K562 (cell line): ENCODE data around the gene SLMAP. TPM values are rescaled to one million over a fixed set of nuclear protein-coding genes. Genes with fewer than 3 reads are reported as not detected.

ENCODE experiments used
- ATAC-seq: fragments of 200-7000 bp; cut with Tn5 transposase; 3 replicates; pipeline ENCODE4 v1.9.1; 2020; ENCODE audit warnings: moderate library complexity
- BruUV-seq: library from RNA; stranded (reverse); fragments of 400-500 nt; replicated peaks from 2 replicates; lab custom pipeline; 2021; lab: Mats Ljungman, UMichigan
- CTCF ChIA-PET: fragments of 300-600 bp; formaldehyde crosslinking; extraction: SDS; loops from one replicate; lab custom pipeline; 2021; ENCODE audit warnings: low intra/inter-chr PET ratio; lab: Yijun Ruan, JAX
- POLR2A ChIA-PET: fragments of 300-600, 350-650 bp; sonication (Branson Sonifier 250); formaldehyde crosslinking; extraction: SDS; loops from one replicate; lab custom pipeline; 2021; ENCODE audit warnings: antibody characterized with exemption, inconsistent platforms; lab: Yijun Ruan, JAX
- DNase-seq, 4 experiments: peaks; one replicate each; pipeline versions ENCODE4 v3.0.0 to v3.0.0-alpha.2; 2011 to 2018; ENCODE audit warnings: low spot score in 3 of 4, mixed read lengths in 3 of 4; ENCODE audit errors: extremely low read depth in 1 of 4
- FAIRE-seq: peaks from 2 replicates; lab custom pipeline; 2011; peaks lifted over from hg19 to GRCh38; lab: Jason Lieb, UNC
- H2AFZ ChIP-seq: 2 replicates; pipeline ENCODE4 v1.6.0; 2011; ENCODE audit warnings: low read depth, low read length, control low read depth, inconsistent platforms
- H3K27ac ChIP-seq: fragments of 200-600 bp; 3 replicates; pipeline ENCODE4 v1.8.0; 2011; ENCODE audit warnings: low read depth, mild to moderate bottlenecking, control low read depth, inconsistent platforms, low read length, moderate library complexity, mixed read lengths; ENCODE audit errors: extremely low read depth
- H3K27me3 ChIP-seq, 2 experiments: fragments of 300-600 bp in 1 of 2; 2 replicates in 1 of 2; 3 replicates in 1 of 2; pipeline versions ENCODE4 v1.6.0 to v1.8.0; 2011; ENCODE audit warnings: inconsistent platforms in 2 of 2, low read length in 2 of 2, mild to moderate bottlenecking in 1 of 2, mixed read lengths in 1 of 2, moderate library complexity in 1 of 2; ENCODE audit not compliant: control insufficient read depth in 2 of 2, insufficient read depth in 2 of 2
- H3K36me3 ChIP-seq: fragments of 300-600 bp; 3 replicates; pipeline ENCODE4 v1.8.0; 2011; ENCODE audit warnings: mild to moderate bottlenecking, low read length, inconsistent platforms; ENCODE audit not compliant: control insufficient read depth, insufficient read depth
- H3K4me1 ChIP-seq, 2 experiments: fragments of 200-600 bp in 1 of 2; replicated peaks in 1 of 2; 2 replicates in 1 of 2; 3 replicates in 1 of 2; pipeline versions ENCODE4 v1.5.1 to v1.8.0; 2011; ENCODE audit warnings: inconsistent platforms in 2 of 2, low read length in 2 of 2, mild to moderate bottlenecking in 1 of 2, mixed read lengths in 1 of 2, moderate library complexity in 1 of 2; ENCODE audit not compliant: control insufficient read depth in 2 of 2, insufficient read depth in 2 of 2
- H3K4me2 ChIP-seq: 2 replicates; pipeline ENCODE4 v1.6.1; 2011; ENCODE audit warnings: low read length, control low read depth, inconsistent platforms, mixed read lengths; ENCODE audit not compliant: insufficient read depth
- H3K4me3 ChIP-seq: fragments of 200-600 bp; sonication (generic), shearing (Covaris generic); 2 replicates; pipeline ENCODE4 v1.5.1; 2016; ENCODE audit warnings: control low read depth, inconsistent platforms
- H3K79me2 ChIP-seq: fragments of 200-600 bp; 3 replicates; pipeline ENCODE4 v1.8.0; 2011; ENCODE audit warnings: low read length, inconsistent platforms; ENCODE audit not compliant: control insufficient read depth, insufficient read depth
- H3K9ac ChIP-seq, 2 experiments: 2 replicates each; pipeline versions ENCODE4 v1.6.0 to v1.6.1; 2011; ENCODE audit warnings: low read depth in 2 of 2, low read length in 2 of 2, control low read depth in 1 of 2, inconsistent platforms in 1 of 2, mild to moderate bottlenecking in 1 of 2, mixed read lengths in 1 of 2; ENCODE audit not compliant: insufficient read depth in 1 of 2
- H3K9me1 ChIP-seq: one replicate; pipeline ENCODE4 v1.6.0; 2011; ENCODE audit warnings: inconsistent platforms, mild to moderate bottlenecking, low read length, moderate library complexity; ENCODE audit not compliant: control insufficient read depth, insufficient read depth
- H3K9me3 ChIP-seq: replicated peaks from 2 replicates; pipeline ENCODE4 v1.5.1; 2011; ENCODE audit warnings: low read depth, low read length, inconsistent platforms; ENCODE audit not compliant: control insufficient read depth, insufficient read depth
- H4K20me1 ChIP-seq: replicated peaks from 2 replicates; pipeline ENCODE4 v1.6.1; 2011; ENCODE audit warnings: low read length, inconsistent platforms, mixed read lengths; ENCODE audit not compliant: control insufficient read depth, insufficient read depth
- HNRNPL ChIP-seq: fragments of 200-400 bp; formaldehyde crosslinking; IDR thresholded peaks from 2 replicates; pipeline ENCODE4 v1.6.1; 2017; ENCODE audit warnings: low read depth, mild to moderate bottlenecking, low read length
- NFE2 ChIP-seq: IDR thresholded peaks from 2 replicates; pipeline ENCODE4 v1.6.1; 2014; ENCODE audit warnings: antibody characterized with exemption, low read depth
- PRDM10 ChIP-seq: fragments of 450-650 bp; IDR thresholded peaks from 2 replicates; pipeline ENCODE4 v1.6.1; 2018; ENCODE audit not compliant: partially characterized antibody
- RBM25 ChIP-seq: fragments of 200-400 bp; formaldehyde crosslinking; IDR thresholded peaks from 2 replicates; pipeline ENCODE4 v1.6.1; 2018; ENCODE audit warnings: low read length, low read depth, moderate library complexity; ENCODE audit not compliant: severe bottlenecking
- SMARCB1 ChIP-seq: IDR thresholded peaks from 2 replicates; pipeline ENCODE4 v1.6.1; 2011; ENCODE audit warnings: improper control_type of control experiment, low read depth; ENCODE audit not compliant: insufficient read length
- WGBS: fragments of 100-300 bp; shearing (Covaris generic); methylation state at CpG from one replicate; pipeline ENCODE4 v1.1.6; 2016; ENCODE audit warnings: low coverage, mixed read lengths; ENCODE audit not compliant: insufficient coverage; ENCODE audit errors: missing lambda C conversion rate; 5-methylcytosine and 5-hydroxymethylcytosine counted together
- in situ Hi-C: fragments of 300-500 bp; cut with MboI; formaldehyde crosslinking; loops from 4 replicates; pipeline ENCODE4 v1.15.0; 2018; ENCODE audit warnings: inconsistent platforms, mixed read lengths
- intact Hi-C: fragments of 100-400 bp; cut with micrococcal nuclease; formaldehyde crosslinking; loops from 2 replicates; pipeline ENCODE4 v1.14.2; 2022
- polyA plus RNA-seq, 8 experiments: library from polyadenylated mRNA; depleted of rRNA in 4 of 8; stranded (reverse) in 5 of 8; unstranded in 3 of 8; fragments of >200 nt; fragmentation: Nextera tagmentation in 2 of 8; fragmentation: Illumina TruSeq in 1 of 8; extraction: Ambion mirVana in 2 of 8; extraction: Trizol in 1 of 8; gene quantifications; 2 replicates each; pipeline versions ENCODE4 v1.2.1 to v1.2.3, GENCODE V29; 2011 to 2014; ENCODE audit warnings: inconsistent platforms in 1 of 8, missing spikeins in 1 of 8
- total RNA-seq, 7 experiments: library from RNA; depleted of rRNA in 6 of 7; stranded (reverse); fragments of >200 nt in 6 of 7; fragmentation: Illumina TruSeq in 2 of 7; extraction: Trizol in 2 of 7; gene quantifications; 2 replicates each; pipeline versions ENCODE4 v1.2.1 to v1.2.3, GENCODE V29; 2011 to 2021; ENCODE audit warnings: low replicate concordance in 1 of 7
- TF ChIP-seq, protein P1 (sequence below): IDR thresholded peaks from 2 replicates; pipeline ENCODE4 v1.6.1; 2016; ENCODE audit warnings: missing genetic modification characterization, missing compliant biosample characterization

SLMAP gene
- total and polyA plus RNA-seq, 9 of the 15 experiments (the other 6 are each of a cell fraction or from before 2014, with no cell fraction given): 12.1 to 50.7 (median 28.3) TPM

GRCh38 chr3:57956119-57956832, 200.2 kb downstream of the SLMAP start (continued):
- TF ChIP-seq PRDM10 (peak; percentile 91), NFE2 (no peak), SMARCB1 (no peak)
- TF ChIP-seq, protein P1, sequence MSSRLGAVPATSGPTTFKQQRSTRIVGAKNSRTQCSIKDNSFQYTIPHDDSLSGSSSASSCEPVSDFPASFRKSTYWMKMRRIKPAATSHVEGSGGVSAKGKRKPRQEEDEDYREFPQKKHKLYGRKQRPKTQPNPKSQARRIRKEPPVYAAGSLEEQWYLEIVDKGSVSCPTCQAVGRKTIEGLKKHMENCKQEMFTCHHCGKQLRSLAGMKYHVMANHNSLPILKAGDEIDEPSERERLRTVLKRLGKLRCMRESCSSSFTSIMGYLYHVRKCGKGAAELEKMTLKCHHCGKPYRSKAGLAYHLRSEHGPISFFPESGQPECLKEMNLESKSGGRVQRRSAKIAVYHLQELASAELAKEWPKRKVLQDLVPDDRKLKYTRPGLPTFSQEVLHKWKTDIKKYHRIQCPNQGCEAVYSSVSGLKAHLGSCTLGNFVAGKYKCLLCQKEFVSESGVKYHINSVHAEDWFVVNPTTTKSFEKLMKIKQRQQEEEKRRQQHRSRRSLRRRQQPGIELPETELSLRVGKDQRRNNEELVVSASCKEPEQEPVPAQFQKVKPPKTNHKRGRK (tag): no peak

DNA sequence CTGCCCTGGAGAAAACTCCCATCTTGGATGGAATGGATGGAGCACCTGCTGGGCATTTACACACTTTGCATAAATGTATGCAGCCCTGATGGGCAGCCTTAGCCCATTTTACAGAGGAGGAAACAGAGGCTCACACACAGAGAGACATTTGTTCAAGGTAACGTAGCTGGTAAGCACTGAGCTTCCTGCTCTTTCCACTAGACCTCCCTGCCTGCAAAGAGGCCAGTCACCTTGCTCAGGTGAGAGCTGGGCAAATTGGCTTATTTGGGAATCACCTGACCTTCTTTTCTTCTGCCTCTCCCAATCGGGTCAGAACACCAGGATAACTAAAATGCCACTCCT, 200.7 kb downstream of the SLMAP start:
- POLR2A ChIA-PET: interaction anchor here (0.7 to 1.0 kb wide), 2 partner anchors 52 to 55 kb away, joined by 3 read pairs; no protein-coding TSS in a partner anchor
- no peak for FAIRE-seq
- peaks cover 17 to 32% of the 10 kb centered on the region in 2 experiments for H3K4me1 ChIP-seq

More for the DNA sequence above, 200.7 kb downstream of the SLMAP start:
- Histone ChIP-seq H3K9ac (no peak overlapping the region), H3K36me3 (no peaks in the 10 kb centered on the region), H3K79me2 (no peaks in the 10 kb centered on the region), H3K9me3 (no peaks in the 10 kb centered on the region), H3K27ac (no peak overlapping the region), H4K20me1 (no peaks in the 10 kb centered on the region), H3K27me3 (no peaks in the 10 kb centered on the region), H3K4me3 (no peak overlapping the region), H3K9me1 (no peaks in the 10 kb centered on the region), H2AFZ (no peak overlapping the region), H3K4me2 (no peak overlapping the region)
- no peak for DNase-seq
- 60% methylated on average over 2 of the region's 2 CpGs for WGBS
- TF ChIP-seq RBM25 (peak; percentile 58), HNRNPL (no peak)
- in situ Hi-C loops (no loop called here), intact Hi-C loops (no loop called here)
- CTCF ChIA-PET: no interaction called here
- ATAC-seq: no peak
- BruUV-seq: no TSS peak
